GM12878 (cell line): ENCODE data around the gene TK2. TPM values are rescaled to one million over a fixed set of nuclear protein-coding genes. Genes with fewer than 3 reads are reported as not detected.

ENCODE experiments used
- BACH1 ChIP-seq: fragments of 450-650 bp; IDR thresholded peaks from 2 replicates; pipeline ENCODE4 v1.6.1; 2017; ENCODE audit warnings: mild to moderate bottlenecking, borderline replicate concordance
- BHLHE40 ChIP-seq, 2 experiments: fragments of 450-650 bp in 1 of 2; IDR thresholded peaks; 2 replicates each; pipeline ENCODE4 v1.6.1; 2011 to 2017; ENCODE audit warnings: low read depth in 2 of 2, borderline replicate concordance in 1 of 2, improper control_type of control experiment in 1 of 2, low read length in 1 of 2, mild to moderate bottlenecking in 1 of 2
- CBX5 ChIP-seq: sonication (generic); IDR thresholded peaks from 2 replicates; pipeline ENCODE4 v1.6.1; 2016; ENCODE audit warnings: low read depth, moderate library complexity, mild to moderate bottlenecking, inconsistent platforms
- CHD4 ChIP-seq: fragments of 200-600 bp; sonication (generic); IDR thresholded peaks from 2 replicates; pipeline ENCODE4 v1.6.1; 2016; ENCODE audit warnings: mild to moderate bottlenecking
- EGR1 ChIP-seq, 2 experiments: IDR thresholded peaks; 1 replicate in 1 of 2; 2 replicates in 1 of 2; pipeline ENCODE4 v1.6.1; 2011 to 2012; ENCODE audit warnings: low read depth in 2 of 2, low read length in 2 of 2, borderline replicate concordance in 1 of 2, mild to moderate bottlenecking in 1 of 2, moderate library complexity in 1 of 2
- ESRRA ChIP-seq: IDR thresholded peaks from 2 replicates; pipeline ENCODE4 v1.6.1; 2012; ENCODE audit warnings: mild to moderate bottlenecking, low read length, improper control_type of control experiment
- FOXM1 ChIP-seq: IDR thresholded peaks from 2 replicates; pipeline ENCODE4 v1.6.1; 2012; ENCODE audit warnings: low read depth, mild to moderate bottlenecking, inconsistent platforms, low read length, moderate library complexity
- IKZF2 ChIP-seq, 2 experiments: fragments of 450-650 bp; IDR thresholded peaks; 2 replicates each; pipeline ENCODE4 v1.6.1; 2017; ENCODE audit warnings: mild to moderate bottlenecking in 2 of 2, moderate library complexity in 2 of 2
- JUNB ChIP-seq: IDR thresholded peaks from 2 replicates; pipeline ENCODE4 v1.6.1; 2016; ENCODE audit warnings: antibody characterized with exemption, mild to moderate bottlenecking
- KLF5 ChIP-seq: fragments of 450-650 bp; IDR thresholded peaks from 2 replicates; pipeline ENCODE4 v1.6.1; 2014; ENCODE audit warnings: mild to moderate bottlenecking; ENCODE audit not compliant: partially characterized antibody
- MEF2A ChIP-seq: IDR thresholded peaks from 2 replicates; pipeline ENCODE4 v1.6.1; 2011; ENCODE audit warnings: low read depth, mild to moderate bottlenecking, low read length, moderate library complexity; ENCODE audit not compliant: insufficient read depth
- NFYB ChIP-seq: IDR thresholded peaks from 2 replicates; pipeline ENCODE4 v1.6.1; 2011; ENCODE audit warnings: low read depth, mild to moderate bottlenecking, low read length, improper control_type of control experiment, moderate library complexity; ENCODE audit not compliant: insufficient read depth
- PBX3 ChIP-seq: IDR thresholded peaks from 2 replicates; pipeline ENCODE4 v1.6.1; 2011; ENCODE audit warnings: mild to moderate bottlenecking, low read depth, low read length, moderate library complexity; ENCODE audit not compliant: insufficient replicate concordance
- POU2F2 ChIP-seq: IDR thresholded peaks from 3 replicates; pipeline ENCODE4 v1.6.1; 2011; ENCODE audit warnings: low read depth, mild to moderate bottlenecking, low read length, borderline replicate concordance
- RELB ChIP-seq: fragments of 450-650 bp; IDR thresholded peaks from 2 replicates; pipeline ENCODE4 v1.6.1; 2017; ENCODE audit warnings: low read depth, mild to moderate bottlenecking, moderate library complexity
- SMARCA5 ChIP-seq: fragments of 450-650 bp; IDR thresholded peaks from 2 replicates; pipeline ENCODE4 v1.6.1; 2017; ENCODE audit warnings: mild to moderate bottlenecking
- SP1 ChIP-seq: IDR thresholded peaks from one replicate; pipeline ENCODE4 v1.6.1; 2011; ENCODE audit warnings: low read depth, low read length
- SPI1 ChIP-seq: IDR thresholded peaks from 2 replicates; pipeline ENCODE4 v1.6.1; 2011; ENCODE audit warnings: low read depth, mild to moderate bottlenecking, low read length, moderate library complexity, borderline replicate concordance; ENCODE audit not compliant: insufficient read depth
- SUZ12 ChIP-seq: fragments of 200-600 bp; sonication (generic); IDR thresholded peaks from one replicate; pipeline ENCODE4 v1.6.1; 2018; ENCODE audit warnings: antibody characterized with exemption, mild to moderate bottlenecking; ENCODE audit not compliant: unreplicated experiment
- TCF3 ChIP-seq: IDR thresholded peaks from 2 replicates; pipeline ENCODE4 v1.6.1; 2012; ENCODE audit warnings: low read depth, mild to moderate bottlenecking, low read length, borderline replicate concordance; ENCODE audit not compliant: insufficient read depth
- ZBTB40 ChIP-seq: fragments of 450-650 bp; IDR thresholded peaks from 2 replicates; pipeline ENCODE4 v1.6.1; 2016; ENCODE audit warnings: mild to moderate bottlenecking, moderate library complexity, borderline replicate concordance
- ZNF274 ChIP-seq: IDR thresholded peaks from one replicate; pipeline ENCODE4 v1.8.0; 2011; ENCODE audit not compliant: insufficient read length, insufficient read depth
- polyA plus RNA-seq, 11 experiments: library from polyadenylated mRNA; depleted of rRNA in 4 of 11; unstranded in 6 of 11; stranded (reverse) in 5 of 11; fragments of >200 nt; fragmentation: Nextera tagmentation in 4 of 11; fragmentation: Illumina TruSeq in 1 of 11; extraction: Ambion mirVana in 4 of 11; extraction: Trizol in 1 of 11; gene quantifications; 1 replicate in 1 of 11; 2 replicates in 10 of 11; pipeline versions ENCODE4 v1.2.1 to v1.2.3, GENCODE V29; 2011 to 2016; ENCODE audit warnings: inconsistent platforms in 2 of 11, missing spikeins in 2 of 11, low read depth in 1 of 11
- total RNA-seq, 4 experiments: library from RNA; depleted of rRNA in 3 of 4; stranded (reverse); fragments of >200 nt in 3 of 4; fragmentation: Illumina TruSeq in 1 of 4; extraction: Trizol in 1 of 4; gene quantifications; 2 replicates each; pipeline versions ENCODE4 v1.2.1 to v1.2.3, GENCODE V29; 2013 to 2021

Gene TK2
- total and polyA plus RNA-seq, 10 of the 15 experiments (the other 5 are each of a cell fraction or from before 2014, with no cell fraction given), result 1.3 to 12.4 (median 3.0) TPM

GRCh38 chr16:66523861-66524354, 26.0 kb downstream of the TK2 start (continued):
- TF ChIP-seq ZBTB40 (no peak), SPI1 (0 out of 2 replicates have a peak, but pooled peaks have one; percentile 15), MEF2A (0 out of 2 replicates have a peak, but pooled peaks have one; percentile 11), CHD4 (no peak), PBX3 (no peak), SP1 (peak; percentile 44), SUZ12 (no peak), TCF3 (peak; percentile 95), BACH1 (no peak), NFYB (no peak), ESRRA (no peak), KLF5 (no peak), SMARCA5 (0 out of 2 replicates have a peak, but pooled peaks have one; percentile 3), FOXM1 (peak; percentile 51; the same call in 1 of the 2 replicates), ZNF274 (no peak), POU2F2 (peak; percentile 41; the same call in 1 of the 3 replicates), JUNB (no peak; the same call in 1 of the 2 replicates), BHLHE40 (IDR thresholded peaks at IDR 0.05; ENCODE audit: borderline replicate concordance in 1 of 2, low read depth in 2 of 2, low read length in 1 of 2) (0 out of 4 replicates have a peak, but pooled peaks of 1 of the 2 experiments have one; percentile 35), RELB (peak; percentile 66; the same call in 1 of the 2 replicates), CBX5 (no peak), EGR1 (IDR thresholded peaks at IDR 0.05; ENCODE audit: borderline replicate concordance in 1 of 2, low read depth in 2 of 2, low read length in 2 of 2) (no peak), IKZF2 (IDR thresholded peaks at IDR 0.05) (peak; percentile 67 to 72)
